GM23338 (cell line): ENCODE data around the gene WNK2. TPM values are rescaled to one million over a fixed set of nuclear protein-coding genes. Genes with fewer than 3 reads are reported as not detected.

Experiments
- ATAC-seq: fragments of 200-7000 bp; cut with Tn5 transposase; 3 replicates; pipeline ENCODE4 v1.9.1; 2020
- DNase-seq: peaks from one replicate; pipeline ENCODE4 v3.0.0-alpha.2; 2015; ENCODE audit warnings: low spot score
- H2AFZ ChIP-seq: fragments of 200-600 bp; sonication (generic); 2 replicates; pipeline ENCODE4 v1.8.0; 2016; ENCODE audit warnings: antibody characterized with exemption, mild to moderate bottlenecking, moderate library complexity
- H3F3A ChIP-seq: fragments of 200-600 bp; sonication (generic); replicated peaks from 2 replicates; pipeline ENCODE4 v1.8.0; 2017; ENCODE audit warnings: antibody characterized with exemption, mixed run types, low read depth
- H3K27ac ChIP-seq: fragments of 200-600 bp; sonication (generic); 2 replicates; pipeline ENCODE4 v1.6.1; 2016; ENCODE audit warnings: low read depth
- H3K27me3 ChIP-seq: fragments of 200-600 bp; sonication (generic); 2 replicates; pipeline ENCODE4 v1.8.0; 2016; ENCODE audit warnings: mild to moderate bottlenecking, mixed run types, moderate library complexity; ENCODE audit not compliant: insufficient read depth
- H3K36me3 ChIP-seq: fragments of 200-600 bp; sonication (generic); 2 replicates; pipeline ENCODE4 v1.8.0; 2016; ENCODE audit warnings: mild to moderate bottlenecking; ENCODE audit not compliant: insufficient read depth
- H3K4me1 ChIP-seq: fragments of 200-600 bp; sonication (generic); 2 replicates; pipeline ENCODE4 v1.8.0; 2016; ENCODE audit warnings: mild to moderate bottlenecking, moderate library complexity; ENCODE audit not compliant: insufficient read depth
- H3K4me2 ChIP-seq: fragments of 200-600 bp; sonication (generic); 2 replicates; pipeline ENCODE4 v1.7.1; 2017; ENCODE audit warnings: mixed run types
- H3K4me3 ChIP-seq: fragments of 200-600 bp; sonication (generic); 2 replicates; pipeline ENCODE4 v1.6.1; 2016; ENCODE audit warnings: mixed run types
- H3K79me2 ChIP-seq: fragments of 200-600 bp; sonication (generic); replicated peaks from 2 replicates; pipeline ENCODE4 v1.8.0; 2017; ENCODE audit warnings: mild to moderate bottlenecking; ENCODE audit not compliant: insufficient read depth
- H3K9me2 ChIP-seq: fragments of 200-600 bp; sonication (generic); 2 replicates; pipeline ENCODE4 v1.8.0; 2017; ENCODE audit not compliant: insufficient read depth
- H4K20me1 ChIP-seq: fragments of 200-600 bp; sonication (generic); replicated peaks from 2 replicates; pipeline ENCODE4 v1.8.0; 2017; ENCODE audit warnings: mild to moderate bottlenecking; ENCODE audit not compliant: insufficient read depth
- H3K27ac Mint-ChIP-seq: 2 replicates; pipeline ENCODE4 v1.8.0; 2020; ENCODE audit warnings: inconsistent platforms, mild to moderate bottlenecking, moderate library complexity, mixed read lengths
- H3K27me3 Mint-ChIP-seq: 3 replicates; pipeline ENCODE4 v1.8.0; 2022; ENCODE audit warnings: low read depth, mild to moderate bottlenecking, moderate library complexity, mixed read lengths, inconsistent platforms; ENCODE audit not compliant: insufficient read depth, poor library complexity
- H3K36me3 Mint-ChIP-seq: 3 replicates; pipeline ENCODE4 v1.8.0; 2021; ENCODE audit warnings: low read depth, mild to moderate bottlenecking, inconsistent platforms, moderate library complexity, mixed read lengths
- H3K4me1 Mint-ChIP-seq: 3 replicates; pipeline ENCODE4 v1.8.0; 2020; ENCODE audit warnings: mild to moderate bottlenecking, inconsistent platforms, mixed read lengths
- H3K4me3 Mint-ChIP-seq: 3 replicates; pipeline ENCODE4 v1.8.0; 2021; ENCODE audit warnings: moderate library complexity, mild to moderate bottlenecking, inconsistent platforms, mixed read lengths
- H3K9me3 Mint-ChIP-seq: 3 replicates; pipeline ENCODE4 v1.8.0; 2020; ENCODE audit warnings: moderate library complexity, mild to moderate bottlenecking, inconsistent platforms, mixed read lengths
- CREB1 ChIP-seq: fragments of 250-450 bp; sonication (Bioruptor Pico); IDR thresholded peaks from 2 replicates; pipeline ENCODE4 v1.5.0; 2020; ENCODE audit warnings: low read depth, mild to moderate bottlenecking, moderate library complexity
- ETS1 ChIP-seq: IDR thresholded peaks from 2 replicates; pipeline ENCODE4 v1.6.1; 2016; ENCODE audit warnings: antibody characterized with exemption
- EZH2 ChIP-seq: fragments of 200-600 bp; sonication (generic); IDR thresholded peaks from one replicate; pipeline ENCODE4 v1.8.0; 2017; ENCODE audit warnings: antibody characterized with exemption, mild to moderate bottlenecking, low read depth; ENCODE audit not compliant: unreplicated experiment
- EZH2phosphoT487 ChIP-seq: fragments of 200-600 bp; sonication (generic); IDR thresholded peaks from one replicate; pipeline ENCODE4 v1.8.1; 2018; ENCODE audit warnings: antibody characterized with exemption; ENCODE audit not compliant: unreplicated experiment
- JUNB ChIP-seq: IDR thresholded peaks from one replicate; pipeline ENCODE4 v1.6.1; 2016; ENCODE audit warnings: antibody characterized with exemption; ENCODE audit not compliant: unreplicated experiment
- NANOG ChIP-seq: IDR thresholded peaks from 2 replicates; pipeline ENCODE4 v1.6.1; 2016; ENCODE audit warnings: antibody characterized with exemption, borderline replicate concordance
- STAT1 ChIP-seq: IDR thresholded peaks from one replicate; pipeline ENCODE4 v1.6.1; 2016; ENCODE audit warnings: antibody characterized with exemption; ENCODE audit not compliant: unreplicated experiment
- ZNF114 ChIP-seq: fragments of 250-450 bp; sonication (Bioruptor Pico); IDR thresholded peaks from 2 replicates; pipeline ENCODE4 v1.5.0; 2020; ENCODE audit warnings: mild to moderate bottlenecking, moderate library complexity
- ZNF331 ChIP-seq: fragments of 250-450 bp; sonication (Bioruptor Pico); IDR thresholded peaks from 2 replicates; pipeline ENCODE4 v1.5.0; 2020; ENCODE audit warnings: low read depth, mild to moderate bottlenecking, moderate library complexity
- polyA plus RNA-seq: library from polyadenylated mRNA; unstranded; fragments of >200 nt; fragmentation: Nextera tagmentation; extraction: Ambion mirVana; gene quantifications from 2 replicates; pipeline ENCODE4 v1.2.1, GENCODE V29; 2016
- total RNA-seq: library from RNA; depleted of rRNA; stranded (reverse); fragments of >200 nt; shearing (Covaris generic); gene quantifications from 2 replicates; pipeline ENCODE4 v1.2.3, GENCODE V29; 2014
- TF ChIP-seq, protein P1 (sequence below), 2 experiments: fragments of 200-600 bp in 1 of 2; sonication (generic) in 1 of 2; conservative IDR thresholded peaks; 2 replicates each; pipeline versions ENCODE4 v1.5.1 to v1.6.1; 2016 to 2017; ENCODE audit warnings: antibody characterized with exemption in 2 of 2, low read depth in 2 of 2, mild to moderate bottlenecking in 2 of 2, moderate library complexity in 1 of 2
- TF ChIP-seq, protein P2 (sequence below): fragments of 250-450 bp; sonication (Bioruptor Pico); IDR thresholded peaks from 2 replicates; pipeline ENCODE4 v1.5.0; 2020; ENCODE audit warnings: mild to moderate bottlenecking, moderate library complexity
- TF ChIP-seq, protein P3 (sequence below): IDR thresholded peaks from one replicate; pipeline ENCODE4 v1.6.1; 2018; ENCODE audit warnings: antibody characterized with exemption; ENCODE audit not compliant: unreplicated experiment

WNK2 gene
- total and polyA plus RNA-seq, 2 experiments from 2014 or later, result 56.4 to 102 TPM

DNA sequence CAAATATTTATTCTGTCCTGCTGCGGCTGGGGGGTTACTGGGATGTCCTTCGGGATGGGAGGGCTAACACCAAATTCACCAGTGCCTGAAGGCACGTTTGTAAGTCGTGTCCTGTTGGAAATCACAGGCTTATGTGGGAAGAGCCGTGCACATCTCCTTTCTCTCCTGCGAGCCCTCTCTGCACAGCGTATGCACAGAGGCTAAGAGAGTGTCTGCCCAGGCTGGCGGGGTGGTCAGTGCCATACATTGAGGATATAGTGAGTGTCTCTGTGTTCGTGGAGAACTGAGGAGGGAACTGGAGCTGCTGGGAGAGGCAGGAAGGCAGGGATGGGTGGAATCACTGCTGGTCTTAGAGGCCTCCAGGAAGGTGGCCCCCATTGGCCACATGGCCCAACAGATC lies 110.1 kb downstream of the WNK2 start:
- H3K4me1 Mint-ChIP-seq, result peaks cover 6% of the 10 kb centered on the region; the same call in 1 of the 3 replicates
- H3K9me2 ChIP-seq, result no peaks in the 10 kb centered on the region
- DNase-seq (no peak), ATAC-seq (no peak)
- TF ChIP-seq, protein P1, sequence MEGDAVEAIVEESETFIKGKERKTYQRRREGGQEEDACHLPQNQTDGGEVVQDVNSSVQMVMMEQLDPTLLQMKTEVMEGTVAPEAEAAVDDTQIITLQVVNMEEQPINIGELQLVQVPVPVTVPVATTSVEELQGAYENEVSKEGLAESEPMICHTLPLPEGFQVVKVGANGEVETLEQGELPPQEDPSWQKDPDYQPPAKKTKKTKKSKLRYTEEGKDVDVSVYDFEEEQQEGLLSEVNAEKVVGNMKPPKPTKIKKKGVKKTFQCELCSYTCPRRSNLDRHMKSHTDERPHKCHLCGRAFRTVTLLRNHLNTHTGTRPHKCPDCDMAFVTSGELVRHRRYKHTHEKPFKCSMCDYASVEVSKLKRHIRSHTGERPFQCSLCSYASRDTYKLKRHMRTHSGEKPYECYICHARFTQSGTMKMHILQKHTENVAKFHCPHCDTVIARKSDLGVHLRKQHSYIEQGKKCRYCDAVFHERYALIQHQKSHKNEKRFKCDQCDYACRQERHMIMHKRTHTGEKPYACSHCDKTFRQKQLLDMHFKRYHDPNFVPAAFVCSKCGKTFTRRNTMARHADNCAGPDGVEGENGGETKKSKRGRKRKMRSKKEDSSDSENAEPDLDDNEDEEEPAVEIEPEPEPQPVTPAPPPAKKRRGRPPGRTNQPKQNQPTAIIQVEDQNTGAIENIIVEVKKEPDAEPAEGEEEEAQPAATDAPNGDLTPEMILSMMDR (conservative IDR thresholded peaks at IDR 0.05; ENCODE audit: low read depth in 2 of 2), result no peak
- TF ChIP-seq ETS1 (no peak), ZNF114 (no peak), ZNF331 (CRISPR knock-in tag) (no peak), CREB1 (no peak), STAT1 (no peak), NANOG (no peak), EZH2phosphoT487 (no peak), JUNB (no peak), EZH2 (no peak)
- TF ChIP-seq, protein P2, sequence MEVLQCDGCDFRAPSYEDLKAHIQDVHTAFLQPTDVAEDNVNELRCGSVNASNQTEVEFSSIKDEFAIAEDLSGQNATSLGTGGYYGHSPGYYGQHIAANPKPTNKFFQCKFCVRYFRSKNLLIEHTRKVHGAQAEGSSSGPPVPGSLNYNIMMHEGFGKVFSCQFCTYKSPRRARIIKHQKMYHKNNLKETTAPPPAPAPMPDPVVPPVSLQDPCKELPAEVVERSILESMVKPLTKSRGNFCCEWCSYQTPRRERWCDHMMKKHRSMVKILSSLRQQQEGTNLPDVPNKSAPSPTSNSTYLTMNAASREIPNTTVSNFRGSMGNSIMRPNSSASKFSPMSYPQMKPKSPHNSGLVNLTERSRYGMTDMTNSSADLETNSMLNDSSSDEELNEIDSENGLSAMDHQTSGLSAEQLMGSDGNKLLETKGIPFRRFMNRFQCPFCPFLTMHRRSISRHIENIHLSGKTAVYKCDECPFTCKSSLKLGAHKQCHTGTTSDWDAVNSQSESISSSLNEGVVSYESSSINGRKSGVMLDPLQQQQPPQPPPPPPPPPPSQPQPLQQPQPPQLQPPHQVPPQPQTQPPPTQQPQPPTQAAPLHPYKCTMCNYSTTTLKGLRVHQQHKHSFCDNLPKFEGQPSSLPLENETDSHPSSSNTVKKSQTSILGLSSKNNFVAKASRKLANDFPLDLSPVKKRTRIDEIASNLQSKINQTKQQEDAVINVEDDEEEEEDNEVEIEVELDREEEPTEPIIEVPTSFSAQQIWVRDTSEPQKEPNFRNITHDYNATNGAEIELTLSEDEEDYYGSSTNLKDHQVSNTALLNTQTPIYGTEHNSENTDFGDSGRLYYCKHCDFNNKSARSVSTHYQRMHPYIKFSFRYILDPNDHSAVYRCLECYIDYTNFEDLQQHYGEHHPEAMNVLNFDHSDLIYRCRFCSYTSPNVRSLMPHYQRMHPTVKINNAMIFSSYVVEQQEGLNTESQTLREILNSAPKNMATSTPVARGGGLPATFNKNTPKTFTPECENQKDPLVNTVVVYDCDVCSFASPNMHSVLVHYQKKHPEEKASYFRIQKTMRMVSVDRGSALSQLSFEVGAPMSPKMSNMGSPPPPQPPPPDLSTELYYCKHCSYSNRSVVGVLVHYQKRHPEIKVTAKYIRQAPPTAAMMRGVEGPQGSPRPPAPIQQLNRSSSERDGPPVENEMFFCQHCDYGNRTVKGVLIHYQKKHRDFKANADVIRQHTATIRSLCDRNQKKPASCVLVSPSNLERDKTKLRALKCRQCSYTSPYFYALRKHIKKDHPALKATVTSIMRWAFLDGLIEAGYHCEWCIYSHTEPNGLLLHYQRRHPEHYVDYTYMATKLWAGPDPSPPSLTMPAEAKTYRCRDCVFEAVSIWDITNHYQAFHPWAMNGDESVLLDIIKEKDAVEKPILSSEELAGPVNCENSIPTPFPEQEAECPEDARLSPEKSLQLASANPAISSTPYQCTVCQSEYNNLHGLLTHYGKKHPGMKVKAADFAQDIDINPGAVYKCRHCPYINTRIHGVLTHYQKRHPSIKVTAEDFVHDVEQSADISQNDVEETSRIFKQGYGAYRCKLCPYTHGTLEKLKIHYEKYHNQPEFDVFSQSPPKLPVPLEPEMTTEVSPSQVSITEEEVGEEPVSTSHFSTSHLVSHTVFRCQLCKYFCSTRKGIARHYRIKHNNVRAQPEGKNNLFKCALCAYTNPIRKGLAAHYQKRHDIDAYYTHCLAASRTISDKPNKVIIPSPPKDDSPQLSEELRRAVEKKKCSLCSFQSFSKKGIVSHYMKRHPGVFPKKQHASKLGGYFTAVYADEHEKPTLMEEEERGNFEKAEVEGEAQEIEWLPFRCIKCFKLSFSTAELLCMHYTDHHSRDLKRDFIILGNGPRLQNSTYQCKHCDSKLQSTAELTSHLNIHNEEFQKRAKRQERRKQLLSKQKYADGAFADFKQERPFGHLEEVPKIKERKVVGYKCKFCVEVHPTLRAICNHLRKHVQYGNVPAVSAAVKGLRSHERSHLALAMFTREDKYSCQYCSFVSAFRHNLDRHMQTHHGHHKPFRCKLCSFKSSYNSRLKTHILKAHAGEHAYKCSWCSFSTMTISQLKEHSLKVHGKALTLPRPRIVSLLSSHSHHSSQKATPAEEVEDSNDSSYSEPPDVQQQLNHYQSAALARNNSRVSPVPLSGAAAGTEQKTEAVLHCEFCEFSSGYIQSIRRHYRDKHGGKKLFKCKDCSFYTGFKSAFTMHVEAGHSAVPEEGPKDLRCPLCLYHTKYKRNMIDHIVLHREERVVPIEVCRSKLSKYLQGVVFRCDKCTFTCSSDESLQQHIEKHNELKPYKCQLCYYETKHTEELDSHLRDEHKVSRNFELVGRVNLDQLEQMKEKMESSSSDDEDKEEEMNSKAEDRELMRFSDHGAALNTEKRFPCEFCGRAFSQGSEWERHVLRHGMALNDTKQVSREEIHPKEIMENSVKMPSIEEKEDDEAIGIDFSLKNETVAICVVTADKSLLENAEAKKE (CRISPR knock-in tag), result no peak
- TF ChIP-seq, protein P3, sequence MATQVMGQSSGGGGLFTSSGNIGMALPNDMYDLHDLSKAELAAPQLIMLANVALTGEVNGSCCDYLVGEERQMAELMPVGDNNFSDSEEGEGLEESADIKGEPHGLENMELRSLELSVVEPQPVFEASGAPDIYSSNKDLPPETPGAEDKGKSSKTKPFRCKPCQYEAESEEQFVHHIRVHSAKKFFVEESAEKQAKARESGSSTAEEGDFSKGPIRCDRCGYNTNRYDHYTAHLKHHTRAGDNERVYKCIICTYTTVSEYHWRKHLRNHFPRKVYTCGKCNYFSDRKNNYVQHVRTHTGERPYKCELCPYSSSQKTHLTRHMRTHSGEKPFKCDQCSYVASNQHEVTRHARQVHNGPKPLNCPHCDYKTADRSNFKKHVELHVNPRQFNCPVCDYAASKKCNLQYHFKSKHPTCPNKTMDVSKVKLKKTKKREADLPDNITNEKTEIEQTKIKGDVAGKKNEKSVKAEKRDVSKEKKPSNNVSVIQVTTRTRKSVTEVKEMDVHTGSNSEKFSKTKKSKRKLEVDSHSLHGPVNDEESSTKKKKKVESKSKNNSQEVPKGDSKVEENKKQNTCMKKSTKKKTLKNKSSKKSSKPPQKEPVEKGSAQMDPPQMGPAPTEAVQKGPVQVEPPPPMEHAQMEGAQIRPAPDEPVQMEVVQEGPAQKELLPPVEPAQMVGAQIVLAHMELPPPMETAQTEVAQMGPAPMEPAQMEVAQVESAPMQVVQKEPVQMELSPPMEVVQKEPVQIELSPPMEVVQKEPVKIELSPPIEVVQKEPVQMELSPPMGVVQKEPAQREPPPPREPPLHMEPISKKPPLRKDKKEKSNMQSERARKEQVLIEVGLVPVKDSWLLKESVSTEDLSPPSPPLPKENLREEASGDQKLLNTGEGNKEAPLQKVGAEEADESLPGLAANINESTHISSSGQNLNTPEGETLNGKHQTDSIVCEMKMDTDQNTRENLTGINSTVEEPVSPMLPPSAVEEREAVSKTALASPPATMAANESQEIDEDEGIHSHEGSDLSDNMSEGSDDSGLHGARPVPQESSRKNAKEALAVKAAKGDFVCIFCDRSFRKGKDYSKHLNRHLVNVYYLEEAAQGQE, result no peak
- no peaks in the 10 kb centered on the region for H3F3A ChIP-seq
- H2AFZ ChIP-seq, result no peak overlapping the region
- no peaks in the 10 kb centered on the region for H3K27me3 ChIP-seq
- H3K27me3 Mint-ChIP-seq, result peaks cover 7% of the 10 kb centered on the region
- H3K9me3 Mint-ChIP-seq, result no peaks in the 10 kb centered on the region
- H3K27ac ChIP-seq, result no peak overlapping the region
- H3K4me3 ChIP-seq, result no peak overlapping the region
- no peak overlapping the region for H3K4me3 Mint-ChIP-seq
- peaks cover 3% of the 10 kb centered on the region; the same call in 2 of the 3 replicates for H3K36me3 Mint-ChIP-seq
- H3K79me2 ChIP-seq, result no peaks in the 10 kb centered on the region
- H3K4me2 ChIP-seq, result no peak overlapping the region
- no peaks in the 10 kb centered on the region for H3K36me3 ChIP-seq
- H4K20me1 ChIP-seq, result peaks cover 4% of the 10 kb centered on the region; the same call in 1 of the 2 replicates
- H3K4me1 ChIP-seq, result no peaks in the 10 kb centered on the region
- H3K27ac Mint-ChIP-seq, result no peak overlapping the region
